GM23338 (cell line): ENCODE data around the gene GJC1. TPM values are rescaled to one million over a fixed set of nuclear protein-coding genes. Genes with fewer than 3 reads are reported as not detected.

ENCODE experiments used
- ATAC-seq: fragments of 200-7000 bp; cut with Tn5 transposase; 3 replicates; pipeline ENCODE4 v1.9.1; 2020
- DNase-seq: peaks from one replicate; pipeline ENCODE4 v3.0.0-alpha.2; 2015; ENCODE audit warnings: low spot score
- H2AFZ ChIP-seq: fragments of 200-600 bp; sonication (generic); 2 replicates; pipeline ENCODE4 v1.8.0; 2016; ENCODE audit warnings: antibody characterized with exemption, mild to moderate bottlenecking, moderate library complexity
- H3F3A ChIP-seq: fragments of 200-600 bp; sonication (generic); replicated peaks from 2 replicates; pipeline ENCODE4 v1.8.0; 2017; ENCODE audit warnings: antibody characterized with exemption, mixed run types, low read depth
- H3K27ac ChIP-seq: fragments of 200-600 bp; sonication (generic); 2 replicates; pipeline ENCODE4 v1.6.1; 2016; ENCODE audit warnings: low read depth
- H3K27me3 ChIP-seq: fragments of 200-600 bp; sonication (generic); 2 replicates; pipeline ENCODE4 v1.8.0; 2016; ENCODE audit warnings: mild to moderate bottlenecking, mixed run types, moderate library complexity; ENCODE audit not compliant: insufficient read depth
- H3K36me3 ChIP-seq: fragments of 200-600 bp; sonication (generic); 2 replicates; pipeline ENCODE4 v1.8.0; 2016; ENCODE audit warnings: mild to moderate bottlenecking; ENCODE audit not compliant: insufficient read depth
- H3K4me1 ChIP-seq: fragments of 200-600 bp; sonication (generic); 2 replicates; pipeline ENCODE4 v1.8.0; 2016; ENCODE audit warnings: mild to moderate bottlenecking, moderate library complexity; ENCODE audit not compliant: insufficient read depth
- H3K4me2 ChIP-seq: fragments of 200-600 bp; sonication (generic); 2 replicates; pipeline ENCODE4 v1.7.1; 2017; ENCODE audit warnings: mixed run types
- H3K4me3 ChIP-seq: fragments of 200-600 bp; sonication (generic); 2 replicates; pipeline ENCODE4 v1.6.1; 2016; ENCODE audit warnings: mixed run types
- H3K79me2 ChIP-seq: fragments of 200-600 bp; sonication (generic); replicated peaks from 2 replicates; pipeline ENCODE4 v1.8.0; 2017; ENCODE audit warnings: mild to moderate bottlenecking; ENCODE audit not compliant: insufficient read depth
- H3K9me2 ChIP-seq: fragments of 200-600 bp; sonication (generic); 2 replicates; pipeline ENCODE4 v1.8.0; 2017; ENCODE audit not compliant: insufficient read depth
- H4K20me1 ChIP-seq: fragments of 200-600 bp; sonication (generic); replicated peaks from 2 replicates; pipeline ENCODE4 v1.8.0; 2017; ENCODE audit warnings: mild to moderate bottlenecking; ENCODE audit not compliant: insufficient read depth
- H3K27ac Mint-ChIP-seq: 2 replicates; pipeline ENCODE4 v1.8.0; 2020; ENCODE audit warnings: inconsistent platforms, mild to moderate bottlenecking, moderate library complexity, mixed read lengths
- H3K27me3 Mint-ChIP-seq: 3 replicates; pipeline ENCODE4 v1.8.0; 2022; ENCODE audit warnings: low read depth, mild to moderate bottlenecking, moderate library complexity, mixed read lengths, inconsistent platforms; ENCODE audit not compliant: insufficient read depth, poor library complexity
- H3K36me3 Mint-ChIP-seq: 3 replicates; pipeline ENCODE4 v1.8.0; 2021; ENCODE audit warnings: low read depth, mild to moderate bottlenecking, inconsistent platforms, moderate library complexity, mixed read lengths
- H3K4me1 Mint-ChIP-seq: 3 replicates; pipeline ENCODE4 v1.8.0; 2020; ENCODE audit warnings: mild to moderate bottlenecking, inconsistent platforms, mixed read lengths
- H3K4me3 Mint-ChIP-seq: 3 replicates; pipeline ENCODE4 v1.8.0; 2021; ENCODE audit warnings: moderate library complexity, mild to moderate bottlenecking, inconsistent platforms, mixed read lengths
- H3K9me3 Mint-ChIP-seq: 3 replicates; pipeline ENCODE4 v1.8.0; 2020; ENCODE audit warnings: moderate library complexity, mild to moderate bottlenecking, inconsistent platforms, mixed read lengths
- CREB1 ChIP-seq: fragments of 250-450 bp; sonication (Bioruptor Pico); IDR thresholded peaks from 2 replicates; pipeline ENCODE4 v1.5.0; 2020; ENCODE audit warnings: low read depth, mild to moderate bottlenecking, moderate library complexity
- EZH2phosphoT487 ChIP-seq: fragments of 200-600 bp; sonication (generic); IDR thresholded peaks from one replicate; pipeline ENCODE4 v1.8.1; 2018; ENCODE audit warnings: antibody characterized with exemption; ENCODE audit not compliant: unreplicated experiment
- JUNB ChIP-seq: IDR thresholded peaks from one replicate; pipeline ENCODE4 v1.6.1; 2016; ENCODE audit warnings: antibody characterized with exemption; ENCODE audit not compliant: unreplicated experiment
- NANOG ChIP-seq: IDR thresholded peaks from 2 replicates; pipeline ENCODE4 v1.6.1; 2016; ENCODE audit warnings: antibody characterized with exemption, borderline replicate concordance
- POLR2AphosphoS5 ChIP-seq: IDR thresholded peaks from 2 replicates; pipeline ENCODE4 v1.6.1; 2016; ENCODE audit warnings: antibody characterized with exemption, low read depth
- ZNF114 ChIP-seq: fragments of 250-450 bp; sonication (Bioruptor Pico); IDR thresholded peaks from 2 replicates; pipeline ENCODE4 v1.5.0; 2020; ENCODE audit warnings: mild to moderate bottlenecking, moderate library complexity
- ZNF331 ChIP-seq: fragments of 250-450 bp; sonication (Bioruptor Pico); IDR thresholded peaks from 2 replicates; pipeline ENCODE4 v1.5.0; 2020; ENCODE audit warnings: low read depth, mild to moderate bottlenecking, moderate library complexity
- polyA plus RNA-seq: library from polyadenylated mRNA; unstranded; fragments of >200 nt; fragmentation: Nextera tagmentation; extraction: Ambion mirVana; gene quantifications from 2 replicates; pipeline ENCODE4 v1.2.1, GENCODE V29; 2016
- total RNA-seq: library from RNA; depleted of rRNA; stranded (reverse); fragments of >200 nt; shearing (Covaris generic); gene quantifications from 2 replicates; pipeline ENCODE4 v1.2.3, GENCODE V29; 2014
- TF ChIP-seq, protein P1 (sequence below), 2 experiments: fragments of 200-600 bp in 1 of 2; sonication (generic) in 1 of 2; conservative IDR thresholded peaks; 2 replicates each; pipeline versions ENCODE4 v1.5.1 to v1.6.1; 2016 to 2017; ENCODE audit warnings: antibody characterized with exemption in 2 of 2, low read depth in 2 of 2, mild to moderate bottlenecking in 2 of 2, moderate library complexity in 1 of 2
- TF ChIP-seq, protein P2 (sequence below): fragments of 250-450 bp; sonication (Bioruptor Pico); IDR thresholded peaks from 2 replicates; pipeline ENCODE4 v1.5.0; 2020; ENCODE audit warnings: mild to moderate bottlenecking, moderate library complexity

GJC1 gene
- total and polyA plus RNA-seq, 2 experiments from 2014 or later = 34.7 to 99.2 TPM

DNA sequence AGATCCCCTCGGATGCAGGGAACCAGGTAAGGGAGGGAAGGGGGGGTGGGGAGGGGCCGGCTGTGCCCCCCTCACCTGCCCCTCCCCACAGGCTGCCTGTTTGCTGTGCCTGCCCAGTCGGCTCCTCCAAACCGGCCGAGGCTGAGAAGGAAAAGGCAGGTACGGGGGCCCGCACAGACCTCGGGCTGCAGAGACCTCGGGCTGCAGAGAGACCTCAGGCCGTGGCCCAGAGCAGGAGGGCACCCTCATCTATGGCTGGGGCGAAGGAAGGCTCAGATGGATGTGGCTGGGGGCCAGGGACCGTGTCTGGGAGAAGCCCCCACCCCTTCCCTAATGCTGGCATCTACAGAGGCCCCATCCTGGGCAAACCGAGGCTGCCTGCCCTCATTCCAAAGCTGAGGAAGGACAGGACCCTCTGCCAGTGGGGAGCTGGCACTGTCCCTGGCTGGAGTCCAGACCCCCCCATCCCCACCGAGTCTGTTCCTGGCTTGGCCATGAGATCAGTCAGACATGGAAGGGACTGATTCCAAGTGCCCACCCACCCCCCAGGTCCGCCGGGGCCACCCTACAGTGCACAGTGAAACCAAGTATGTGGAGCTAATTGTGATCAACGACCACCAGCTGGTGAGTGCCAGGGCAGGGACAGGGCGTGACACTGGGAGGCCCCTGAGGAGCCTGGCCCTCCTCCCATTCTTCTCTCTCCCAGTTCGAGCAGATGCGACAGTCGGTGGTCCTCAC lies 57.6 kb downstream of the GJC1 start:
- TF ChIP-seq POLR2AphosphoS5 = no peak
- H3K4me2 ChIP-seq = no peak overlapping the region
- Mint-ChIP-seq H3K27ac (no peak overlapping the region), H3K4me3 (no peak overlapping the region), H3K27me3 (peaks cover 30% of the 10 kb centered on the region), H3K4me1 (peaks cover 11% of the 10 kb centered on the region), H3K36me3 (no peaks in the 10 kb centered on the region), H3K9me3 (no peaks in the 10 kb centered on the region)
- no peaks in the 10 kb centered on the region for H3K9me2 ChIP-seq
- no peak overlapping the region for H2AFZ ChIP-seq
- peaks cover 12% of the 10 kb centered on the region for H3K27me3 ChIP-seq
- no peaks in the 10 kb centered on the region for H3K36me3 ChIP-seq
- ATAC-seq = no peak
- no peak for DNase-seq
- H3F3A ChIP-seq = no peaks in the 10 kb centered on the region
- H3K79me2 ChIP-seq = no peaks in the 10 kb centered on the region
- no peak overlapping the region for H3K4me3 ChIP-seq
- 0 out of 2 replicates have a peak, but pooled peaks cover 5% of the 10 kb centered on the region for H4K20me1 ChIP-seq
- no peaks in the 10 kb centered on the region; the same call in 1 of the 2 replicates for H3K4me1 ChIP-seq
- no peak overlapping the region for H3K27ac ChIP-seq

DNA sequence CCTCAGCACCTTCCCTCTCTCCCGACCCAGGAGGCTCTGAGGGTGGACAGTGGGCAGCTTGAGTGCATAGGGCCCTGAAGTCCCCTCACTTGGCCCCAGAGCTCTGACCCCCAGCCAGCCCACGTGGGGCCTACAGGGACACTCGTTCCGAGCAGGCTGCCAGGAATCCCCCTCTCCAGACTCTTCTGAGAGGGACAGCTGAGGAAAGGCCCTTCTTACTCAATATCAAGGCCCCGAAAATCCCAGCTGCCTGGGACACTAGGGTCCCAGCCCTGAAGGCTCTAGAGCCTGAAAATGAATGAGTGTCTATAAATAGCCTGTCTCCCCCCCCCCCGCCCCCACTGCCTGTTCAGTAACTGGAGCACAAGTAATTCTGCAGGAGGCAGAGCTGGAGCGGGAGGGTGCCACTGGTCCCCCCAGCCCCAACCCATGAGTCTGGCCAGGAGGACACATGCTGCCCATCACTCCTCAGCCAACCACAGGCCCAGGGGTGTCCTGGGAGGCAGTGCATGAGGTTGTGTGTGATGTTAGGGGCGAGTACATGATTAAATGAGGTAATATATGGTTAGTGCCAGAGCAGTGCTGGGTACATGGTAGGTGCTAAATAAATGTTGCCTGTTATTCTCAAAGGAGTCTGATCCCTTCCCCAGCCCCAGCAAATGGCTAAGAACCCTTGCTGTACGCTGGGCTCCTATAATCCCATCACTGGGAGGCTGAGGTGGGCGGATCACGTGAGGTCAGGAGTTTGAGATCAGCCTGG lies 59.7 kb downstream of the GJC1 start:
- no peak overlapping the region for H2AFZ ChIP-seq
- no peaks in the 10 kb centered on the region for H3K36me3 ChIP-seq
- H3K9me3 Mint-ChIP-seq = no peaks in the 10 kb centered on the region
- no peak for ATAC-seq
- peaks cover 4% of the 10 kb centered on the region; the same call in 1 of the 2 replicates for H3K4me1 ChIP-seq
- no peaks in the 10 kb centered on the region for H3K36me3 Mint-ChIP-seq
- no peaks in the 10 kb centered on the region for H3K27me3 ChIP-seq
- H3K4me3 ChIP-seq = no peak overlapping the region
- 0 out of 2 replicates have a peak, but pooled peaks cover 5% of the 10 kb centered on the region for H4K20me1 ChIP-seq
- no peaks in the 10 kb centered on the region for H3K79me2 ChIP-seq
- H3K27ac Mint-ChIP-seq = no peak overlapping the region
- peaks cover 19% of the 10 kb centered on the region for H3K27me3 Mint-ChIP-seq
- H3K4me3 Mint-ChIP-seq = no peak overlapping the region
- no peak overlapping the region for H3K4me2 ChIP-seq
- H3K4me1 Mint-ChIP-seq = peaks cover 17% of the 10 kb centered on the region
- no peak overlapping the region for H3K27ac ChIP-seq
- H3F3A ChIP-seq = no peaks in the 10 kb centered on the region
- DNase-seq = no peak
- no peaks in the 10 kb centered on the region for H3K9me2 ChIP-seq
- no peak for TF ChIP-seq ZNF114 (CRISPR knock-in tag)
- no peak for TF ChIP-seq JUNB
- TF ChIP-seq, protein P1, sequence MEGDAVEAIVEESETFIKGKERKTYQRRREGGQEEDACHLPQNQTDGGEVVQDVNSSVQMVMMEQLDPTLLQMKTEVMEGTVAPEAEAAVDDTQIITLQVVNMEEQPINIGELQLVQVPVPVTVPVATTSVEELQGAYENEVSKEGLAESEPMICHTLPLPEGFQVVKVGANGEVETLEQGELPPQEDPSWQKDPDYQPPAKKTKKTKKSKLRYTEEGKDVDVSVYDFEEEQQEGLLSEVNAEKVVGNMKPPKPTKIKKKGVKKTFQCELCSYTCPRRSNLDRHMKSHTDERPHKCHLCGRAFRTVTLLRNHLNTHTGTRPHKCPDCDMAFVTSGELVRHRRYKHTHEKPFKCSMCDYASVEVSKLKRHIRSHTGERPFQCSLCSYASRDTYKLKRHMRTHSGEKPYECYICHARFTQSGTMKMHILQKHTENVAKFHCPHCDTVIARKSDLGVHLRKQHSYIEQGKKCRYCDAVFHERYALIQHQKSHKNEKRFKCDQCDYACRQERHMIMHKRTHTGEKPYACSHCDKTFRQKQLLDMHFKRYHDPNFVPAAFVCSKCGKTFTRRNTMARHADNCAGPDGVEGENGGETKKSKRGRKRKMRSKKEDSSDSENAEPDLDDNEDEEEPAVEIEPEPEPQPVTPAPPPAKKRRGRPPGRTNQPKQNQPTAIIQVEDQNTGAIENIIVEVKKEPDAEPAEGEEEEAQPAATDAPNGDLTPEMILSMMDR (conservative IDR thresholded peaks at IDR 0.05; ENCODE audit: low read depth in 2 of 2) = no peak
- TF ChIP-seq ZNF331 (CRISPR knock-in tag) = no peak
- TF ChIP-seq, protein P2, sequence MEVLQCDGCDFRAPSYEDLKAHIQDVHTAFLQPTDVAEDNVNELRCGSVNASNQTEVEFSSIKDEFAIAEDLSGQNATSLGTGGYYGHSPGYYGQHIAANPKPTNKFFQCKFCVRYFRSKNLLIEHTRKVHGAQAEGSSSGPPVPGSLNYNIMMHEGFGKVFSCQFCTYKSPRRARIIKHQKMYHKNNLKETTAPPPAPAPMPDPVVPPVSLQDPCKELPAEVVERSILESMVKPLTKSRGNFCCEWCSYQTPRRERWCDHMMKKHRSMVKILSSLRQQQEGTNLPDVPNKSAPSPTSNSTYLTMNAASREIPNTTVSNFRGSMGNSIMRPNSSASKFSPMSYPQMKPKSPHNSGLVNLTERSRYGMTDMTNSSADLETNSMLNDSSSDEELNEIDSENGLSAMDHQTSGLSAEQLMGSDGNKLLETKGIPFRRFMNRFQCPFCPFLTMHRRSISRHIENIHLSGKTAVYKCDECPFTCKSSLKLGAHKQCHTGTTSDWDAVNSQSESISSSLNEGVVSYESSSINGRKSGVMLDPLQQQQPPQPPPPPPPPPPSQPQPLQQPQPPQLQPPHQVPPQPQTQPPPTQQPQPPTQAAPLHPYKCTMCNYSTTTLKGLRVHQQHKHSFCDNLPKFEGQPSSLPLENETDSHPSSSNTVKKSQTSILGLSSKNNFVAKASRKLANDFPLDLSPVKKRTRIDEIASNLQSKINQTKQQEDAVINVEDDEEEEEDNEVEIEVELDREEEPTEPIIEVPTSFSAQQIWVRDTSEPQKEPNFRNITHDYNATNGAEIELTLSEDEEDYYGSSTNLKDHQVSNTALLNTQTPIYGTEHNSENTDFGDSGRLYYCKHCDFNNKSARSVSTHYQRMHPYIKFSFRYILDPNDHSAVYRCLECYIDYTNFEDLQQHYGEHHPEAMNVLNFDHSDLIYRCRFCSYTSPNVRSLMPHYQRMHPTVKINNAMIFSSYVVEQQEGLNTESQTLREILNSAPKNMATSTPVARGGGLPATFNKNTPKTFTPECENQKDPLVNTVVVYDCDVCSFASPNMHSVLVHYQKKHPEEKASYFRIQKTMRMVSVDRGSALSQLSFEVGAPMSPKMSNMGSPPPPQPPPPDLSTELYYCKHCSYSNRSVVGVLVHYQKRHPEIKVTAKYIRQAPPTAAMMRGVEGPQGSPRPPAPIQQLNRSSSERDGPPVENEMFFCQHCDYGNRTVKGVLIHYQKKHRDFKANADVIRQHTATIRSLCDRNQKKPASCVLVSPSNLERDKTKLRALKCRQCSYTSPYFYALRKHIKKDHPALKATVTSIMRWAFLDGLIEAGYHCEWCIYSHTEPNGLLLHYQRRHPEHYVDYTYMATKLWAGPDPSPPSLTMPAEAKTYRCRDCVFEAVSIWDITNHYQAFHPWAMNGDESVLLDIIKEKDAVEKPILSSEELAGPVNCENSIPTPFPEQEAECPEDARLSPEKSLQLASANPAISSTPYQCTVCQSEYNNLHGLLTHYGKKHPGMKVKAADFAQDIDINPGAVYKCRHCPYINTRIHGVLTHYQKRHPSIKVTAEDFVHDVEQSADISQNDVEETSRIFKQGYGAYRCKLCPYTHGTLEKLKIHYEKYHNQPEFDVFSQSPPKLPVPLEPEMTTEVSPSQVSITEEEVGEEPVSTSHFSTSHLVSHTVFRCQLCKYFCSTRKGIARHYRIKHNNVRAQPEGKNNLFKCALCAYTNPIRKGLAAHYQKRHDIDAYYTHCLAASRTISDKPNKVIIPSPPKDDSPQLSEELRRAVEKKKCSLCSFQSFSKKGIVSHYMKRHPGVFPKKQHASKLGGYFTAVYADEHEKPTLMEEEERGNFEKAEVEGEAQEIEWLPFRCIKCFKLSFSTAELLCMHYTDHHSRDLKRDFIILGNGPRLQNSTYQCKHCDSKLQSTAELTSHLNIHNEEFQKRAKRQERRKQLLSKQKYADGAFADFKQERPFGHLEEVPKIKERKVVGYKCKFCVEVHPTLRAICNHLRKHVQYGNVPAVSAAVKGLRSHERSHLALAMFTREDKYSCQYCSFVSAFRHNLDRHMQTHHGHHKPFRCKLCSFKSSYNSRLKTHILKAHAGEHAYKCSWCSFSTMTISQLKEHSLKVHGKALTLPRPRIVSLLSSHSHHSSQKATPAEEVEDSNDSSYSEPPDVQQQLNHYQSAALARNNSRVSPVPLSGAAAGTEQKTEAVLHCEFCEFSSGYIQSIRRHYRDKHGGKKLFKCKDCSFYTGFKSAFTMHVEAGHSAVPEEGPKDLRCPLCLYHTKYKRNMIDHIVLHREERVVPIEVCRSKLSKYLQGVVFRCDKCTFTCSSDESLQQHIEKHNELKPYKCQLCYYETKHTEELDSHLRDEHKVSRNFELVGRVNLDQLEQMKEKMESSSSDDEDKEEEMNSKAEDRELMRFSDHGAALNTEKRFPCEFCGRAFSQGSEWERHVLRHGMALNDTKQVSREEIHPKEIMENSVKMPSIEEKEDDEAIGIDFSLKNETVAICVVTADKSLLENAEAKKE (CRISPR knock-in tag) = no peak
- no peak for TF ChIP-seq NANOG
- no peak for TF ChIP-seq EZH2phosphoT487
- no peak for TF ChIP-seq CREB1 (CRISPR knock-in tag)
